Body of pancreas (tissue), 4 donors: ENCODE measurements around the gene TOM1L2.

Experiments used
- POLR2A ChIP-seq, 3 donors: fragments of 450-650 bp; IDR thresholded peaks; one replicate each; pipeline ENCODE4 v1.6.1; 2016; ENCODE audit warnings: antibody characterized with exemption in 3 of 3, mild to moderate bottlenecking in 2 of 3
- TF ChIP-seq, protein P1 (sequence below), 7 experiments: fragments of 450-650 bp in 4 of 7; fragments of 200-600 bp in 3 of 7; sonication (generic) in 3 of 7; IDR thresholded peaks; one replicate each; pipeline ENCODE4 v1.5.1; 2016 to 2019; ENCODE audit warnings: antibody characterized with exemption in 7 of 7

DNA sequence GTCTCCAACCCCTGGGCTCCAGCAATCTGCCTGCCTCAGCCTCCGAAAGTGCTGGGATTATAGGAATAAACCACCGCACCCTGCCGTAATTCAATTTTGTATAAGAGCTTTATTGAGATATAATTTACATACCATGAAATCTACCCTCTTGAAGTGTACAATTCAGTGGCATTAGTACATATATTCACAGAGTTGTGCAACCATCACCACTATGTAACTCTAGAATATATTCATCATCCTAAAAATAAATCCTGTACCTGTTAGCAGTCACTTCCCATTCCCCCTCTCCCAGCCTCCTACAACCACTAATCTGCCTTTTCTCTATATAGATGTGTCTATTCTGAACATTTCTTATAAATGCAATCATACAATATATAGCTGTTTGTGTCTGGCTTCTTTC is 26.1 kb downstream of the TOM1L2 start:
- TF ChIP-seq, protein P1, sequence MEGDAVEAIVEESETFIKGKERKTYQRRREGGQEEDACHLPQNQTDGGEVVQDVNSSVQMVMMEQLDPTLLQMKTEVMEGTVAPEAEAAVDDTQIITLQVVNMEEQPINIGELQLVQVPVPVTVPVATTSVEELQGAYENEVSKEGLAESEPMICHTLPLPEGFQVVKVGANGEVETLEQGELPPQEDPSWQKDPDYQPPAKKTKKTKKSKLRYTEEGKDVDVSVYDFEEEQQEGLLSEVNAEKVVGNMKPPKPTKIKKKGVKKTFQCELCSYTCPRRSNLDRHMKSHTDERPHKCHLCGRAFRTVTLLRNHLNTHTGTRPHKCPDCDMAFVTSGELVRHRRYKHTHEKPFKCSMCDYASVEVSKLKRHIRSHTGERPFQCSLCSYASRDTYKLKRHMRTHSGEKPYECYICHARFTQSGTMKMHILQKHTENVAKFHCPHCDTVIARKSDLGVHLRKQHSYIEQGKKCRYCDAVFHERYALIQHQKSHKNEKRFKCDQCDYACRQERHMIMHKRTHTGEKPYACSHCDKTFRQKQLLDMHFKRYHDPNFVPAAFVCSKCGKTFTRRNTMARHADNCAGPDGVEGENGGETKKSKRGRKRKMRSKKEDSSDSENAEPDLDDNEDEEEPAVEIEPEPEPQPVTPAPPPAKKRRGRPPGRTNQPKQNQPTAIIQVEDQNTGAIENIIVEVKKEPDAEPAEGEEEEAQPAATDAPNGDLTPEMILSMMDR (IDR thresholded peaks at IDR 0.05), result no peak
- TF ChIP-seq POLR2A (IDR thresholded peaks at IDR 0.05), result no peak
